ENCODE data around the gene PLCL1. TPM values are rescaled to one million over a fixed set of nuclear protein-coding genes. Genes with fewer than 3 reads are reported as not detected.

The PLCL1 gene
- total RNA-seq, 1 experiment from 2014 or later: 0.07 TPM

DNA sequence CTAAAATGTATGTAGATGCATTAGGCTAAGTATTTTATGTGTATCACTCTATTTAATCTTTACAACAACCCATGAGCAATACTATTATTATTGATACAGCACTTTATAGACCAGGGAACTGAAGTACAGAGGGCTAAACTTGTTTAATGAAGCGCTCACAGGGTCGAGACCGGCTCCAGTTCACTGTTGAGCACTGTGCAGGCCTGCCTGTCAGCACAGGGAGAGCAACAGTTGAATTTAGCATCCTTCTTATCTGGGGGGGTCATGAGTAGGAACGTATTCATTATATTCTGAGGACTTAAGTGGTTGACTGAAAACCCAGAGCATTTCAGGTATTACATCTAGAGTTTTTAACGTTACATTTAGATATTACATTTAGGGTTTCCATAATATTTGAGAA, 120.1 kb downstream of the PLCL1 start:
- TF ChIP-seq MLX (CRISPR knock-in tag; IDR thresholded peaks at IDR 0.05) (no peak), ZNF512 (CRISPR knock-in tag; IDR thresholded peaks at IDR 0.05; ENCODE audit: borderline replicate concordance) (no peak), ZNF532 (CRISPR knock-in tag; IDR thresholded peaks at IDR 0.05; ENCODE audit: borderline replicate concordance) (no peak), ZNF423 (CRISPR knock-in tag; IDR thresholded peaks at IDR 0.05) (no peak), FOXJ3 (CRISPR knock-in tag; IDR thresholded peaks at IDR 0.05; ENCODE audit: borderline replicate concordance) (no peak), ZNF396 (CRISPR knock-in tag; IDR thresholded peaks at IDR 0.05; ENCODE audit: borderline replicate concordance) (no peak), GTF2I (CRISPR knock-in tag; conservative IDR thresholded peaks at IDR 0.05) (no peak), ZNF281 (CRISPR knock-in tag; IDR thresholded peaks at IDR 0.05) (no peak), AR (CRISPR knock-in tag; IDR thresholded peaks at IDR 0.05) (no peak), GABPB1 (CRISPR knock-in tag; IDR thresholded peaks at IDR 0.05) (no peak), ZMAT4 (CRISPR knock-in tag; IDR thresholded peaks at IDR 0.05) (no peak), ZNF232 (CRISPR knock-in tag; IDR thresholded peaks at IDR 0.05) (no peak), MAX (CRISPR knock-in tag; IDR thresholded peaks at IDR 0.05) (no peak), NR3C1 (CRISPR knock-in tag; conservative IDR thresholded peaks at IDR 0.05; ENCODE audit: low read depth) (no peak), ELF4 (CRISPR knock-in tag; IDR thresholded peaks at IDR 0.05; ENCODE audit: low read depth) (no peak), FOXK1 (CRISPR knock-in tag; IDR thresholded peaks at IDR 0.05) (no peak), NFE2L1 (CRISPR knock-in tag; IDR thresholded peaks at IDR 0.05) (no peak), ZNF317 (CRISPR knock-in tag; IDR thresholded peaks at IDR 0.05; ENCODE audit: borderline replicate concordance, low read depth) (no peak), ZNF263 (CRISPR knock-in tag; IDR thresholded peaks at IDR 0.05; ENCODE audit: low read depth) (no peak)
- TF ChIP-seq, protein P1, sequence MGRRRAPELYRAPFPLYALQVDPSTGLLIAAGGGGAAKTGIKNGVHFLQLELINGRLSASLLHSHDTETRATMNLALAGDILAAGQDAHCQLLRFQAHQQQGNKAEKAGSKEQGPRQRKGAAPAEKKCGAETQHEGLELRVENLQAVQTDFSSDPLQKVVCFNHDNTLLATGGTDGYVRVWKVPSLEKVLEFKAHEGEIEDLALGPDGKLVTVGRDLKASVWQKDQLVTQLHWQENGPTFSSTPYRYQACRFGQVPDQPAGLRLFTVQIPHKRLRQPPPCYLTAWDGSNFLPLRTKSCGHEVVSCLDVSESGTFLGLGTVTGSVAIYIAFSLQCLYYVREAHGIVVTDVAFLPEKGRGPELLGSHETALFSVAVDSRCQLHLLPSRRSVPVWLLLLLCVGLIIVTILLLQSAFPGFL (CRISPR knock-in tag; IDR thresholded peaks at IDR 0.05; ENCODE audit: borderline replicate concordance): no peak
- no peak for ATAC-seq
- POLR2A ChIA-PET: no interaction called here
- H3K27me3 Mint-ChIP-seq (ENCODE audit: low read depth): no peaks in the 10 kb centered on the region
- H3K4me3 Mint-ChIP-seq: no peak overlapping the region
- no peak for DNase-seq (ENCODE audit: low spot score)
- H3K27ac Mint-ChIP-seq: no peak overlapping the region
- peaks cover 4% of the 10 kb centered on the region for H3K9me3 Mint-ChIP-seq
- H3K36me3 Mint-ChIP-seq: peaks cover 3% of the 10 kb centered on the region; the same call in 1 of the 2 replicates
- H3K4me1 Mint-ChIP-seq: no peaks in the 10 kb centered on the region; the same call in 1 of the 2 replicates
- CTCF ChIA-PET: no interaction called here

All from WTC11 (cell line).